ENCODE results near the gene YBX1.

YBX1 gene

GRCh38 chr1:42752284-42752683 is 70.1 kb downstream of the YBX1 start:
- no peak overlapping the region for H3K27ac ChIP-seq (replicated peaks)

GRCh38 chr1:42753070-42753469 is 70.9 kb downstream of the YBX1 start:
- Histone ChIP-seq H3K27me3 (ENCODE audit: insufficient read depth, poor library complexity, severe bottlenecking) (no peaks in the 10 kb centered on the region), H3K4me3 (replicated peaks; ENCODE audit: insufficient read depth, low read length) (no peak overlapping the region), H3K27ac (replicated peaks) (no peak overlapping the region)
- DNase-seq (ENCODE audit: low read depth in 1 of 2, low spot score in 1 of 2), result no peak
- TF ChIP-seq GABPA (IDR thresholded peaks at IDR 0.05; ENCODE audit: low read depth), result no peak
- TF ChIP-seq SPI1 (IDR thresholded peaks at IDR 0.05; ENCODE audit: borderline replicate concordance, low read depth), result no peak
- TF ChIP-seq REST (IDR thresholded peaks at IDR 0.05; ENCODE audit: insufficient replicate concordance, low read depth), result no peak
- no peak for TF ChIP-seq CTCF (IDR thresholded peaks at IDR 0.05; ENCODE audit: insufficient read depth, low read length)
- TF ChIP-seq POLR2AphosphoS5 (IDR thresholded peaks at IDR 0.05; ENCODE audit: low read depth), result no peak

More at GRCh38 chr1:42752284-42752683, 70.1 kb downstream of the YBX1 start:
- no peaks in the 10 kb centered on the region for H3K27me3 ChIP-seq (ENCODE audit: insufficient read depth, poor library complexity, severe bottlenecking)
- no peak for TF ChIP-seq SPI1 (IDR thresholded peaks at IDR 0.05; ENCODE audit: borderline replicate concordance, low read depth)
- TF ChIP-seq POLR2AphosphoS5 (IDR thresholded peaks at IDR 0.05; ENCODE audit: low read depth), result no peak
- no peak for TF ChIP-seq REST (IDR thresholded peaks at IDR 0.05; ENCODE audit: insufficient replicate concordance, low read depth)
- TF ChIP-seq GABPA (IDR thresholded peaks at IDR 0.05; ENCODE audit: low read depth), result no peak
- TF ChIP-seq CTCF (IDR thresholded peaks at IDR 0.05; ENCODE audit: insufficient read depth, low read length), result no peak
- no peak for DNase-seq (ENCODE audit: low read depth in 1 of 2, low spot score in 1 of 2)
- no peak overlapping the region for H3K4me3 ChIP-seq (replicated peaks; ENCODE audit: insufficient read depth, low read length)

All from HL-60 (cell line).